HEK293 (cell line): ENCODE data around the gene AIF1L.
A peak's percentile ranks its signal among the peaks of the same experiment; 100 is the strongest.

ENCODE experiments used
- CTCF ChIA-PET: fragments of 350-600 bp; formaldehyde crosslinking; extraction: SDS; loops from one replicate; lab custom pipeline; 2021; ENCODE audit warnings: antibody characterized with exemption; lab: Yijun Ruan, JAX
- POLR2A ChIA-PET: fragments of 300-600 bp; formaldehyde crosslinking; extraction: SDS; loops from one replicate; lab custom pipeline; 2020; ENCODE audit warnings: antibody characterized with exemption, inconsistent platforms; lab: Yijun Ruan, JAX
- H3K27ac ChIP-seq: fragments of 200-500 bp; sonication (Bioruptor generic); 2 replicates; pipeline ENCODE4 v1.5.1; 2014; ENCODE audit warnings: low read depth, low read length, control low read depth, inconsistent platforms; ENCODE audit errors: extremely low read depth
- H3K36me3 ChIP-seq, 2 experiments: fragments of 200-500 bp in 1 of 2; sonication (Bioruptor generic) in 1 of 2; 1 replicate in 1 of 2; 2 replicates in 1 of 2; pipeline ENCODE4 v1.5.1; 2014 to 2017; ENCODE audit warnings: inconsistent platforms in 2 of 2, low read length in 2 of 2; ENCODE audit not compliant: control insufficient read depth in 2 of 2, insufficient read depth in 1 of 2
- H3K4me1 ChIP-seq: fragments of 200-500 bp; sonication (Bioruptor generic); 2 replicates; pipeline ENCODE4 v1.5.1; 2014; ENCODE audit warnings: mild to moderate bottlenecking, low read length, inconsistent platforms; ENCODE audit not compliant: control insufficient read depth, insufficient read depth
- H3K4me3 ChIP-seq: 2 replicates; pipeline ENCODE4 v1.5.1; 2011; ENCODE audit warnings: low read depth, mild to moderate bottlenecking, control low read depth, low read length, moderate library complexity
- H3K9me3 ChIP-seq: fragments of 200-500 bp; sonication (Bioruptor generic); 2 replicates; pipeline ENCODE4 v1.5.1; 2014; ENCODE audit warnings: low read depth, low read length, inconsistent platforms; ENCODE audit not compliant: control insufficient read depth, insufficient read depth
- KLF7 ChIP-seq: fragments of 450-650 bp; formaldehyde crosslinking; IDR thresholded peaks from 2 replicates; pipeline ENCODE4 v1.5.1; 2016; ENCODE audit warnings: missing biosample characterization, missing genetic modification characterization, borderline replicate concordance
- MEIS1 ChIP-seq: sonication (generic); formaldehyde crosslinking; IDR thresholded peaks from 2 replicates; pipeline ENCODE4 v1.8.1; 2022; ENCODE audit warnings: missing genetic modification reagents, mild to moderate bottlenecking, borderline replicate concordance
- SALL2 ChIP-seq: fragments of 450-650 bp; formaldehyde crosslinking; IDR thresholded peaks from 2 replicates; pipeline ENCODE4 v1.5.0; 2017; ENCODE audit warnings: missing biosample characterization, mild to moderate bottlenecking, missing genetic modification characterization, borderline replicate concordance
- ZEB2 ChIP-seq: fragments of 450-650 bp; formaldehyde crosslinking; IDR thresholded peaks from 2 replicates; pipeline ENCODE4 v1.5.1; 2016; ENCODE audit warnings: missing biosample characterization, missing genetic modification characterization
- ZIC2 ChIP-seq: fragments of 450-650 bp; formaldehyde crosslinking; IDR thresholded peaks from 2 replicates; pipeline ENCODE4 v1.5.1; 2016; ENCODE audit warnings: missing biosample characterization, missing genetic modification characterization
- ZNF16 ChIP-seq: fragments of 450-650 bp; formaldehyde crosslinking; IDR thresholded peaks from 2 replicates; pipeline ENCODE4 v1.5.1; 2016; ENCODE audit warnings: low read depth, missing biosample characterization, missing genetic modification characterization
- ZNF324 ChIP-seq: fragments of 450-650 bp; formaldehyde crosslinking; IDR thresholded peaks from 2 replicates; pipeline ENCODE4 v1.5.1; 2016; ENCODE audit warnings: missing biosample characterization, missing genetic modification characterization
- ZNF48 ChIP-seq: fragments of 450-650 bp; formaldehyde crosslinking; IDR thresholded peaks from 2 replicates; pipeline ENCODE4 v1.5.1; 2016; ENCODE audit warnings: missing biosample characterization, missing genetic modification characterization
- ZNF571 ChIP-seq: fragments of 450-650 bp; formaldehyde crosslinking; IDR thresholded peaks from 2 replicates; pipeline ENCODE4 v1.5.0; 2017; ENCODE audit warnings: missing biosample characterization, missing genetic modification characterization
- ZNF707 ChIP-seq: fragments of 450-650 bp; formaldehyde crosslinking; IDR thresholded peaks from 2 replicates; pipeline ENCODE4 v1.5.1; 2016; ENCODE audit warnings: missing biosample characterization, missing genetic modification characterization
- ZNF777 ChIP-seq: fragments of 450-650 bp; formaldehyde crosslinking; IDR thresholded peaks from 2 replicates; pipeline ENCODE4 v1.5.1; 2017; ENCODE audit warnings: missing biosample characterization, missing genetic modification characterization, borderline replicate concordance
- ZNF785 ChIP-seq: fragments of 450-650 bp; formaldehyde crosslinking; IDR thresholded peaks from 2 replicates; pipeline ENCODE4 v1.5.1; 2016; ENCODE audit warnings: missing biosample characterization, missing genetic modification characterization
- TF ChIP-seq, protein P1 (sequence below): fragments of 450-650 bp; formaldehyde crosslinking; IDR thresholded peaks from 2 replicates; pipeline ENCODE4 v1.5.1; 2016; ENCODE audit warnings: missing biosample characterization, missing genetic modification characterization
- TF ChIP-seq, protein P2 (sequence below): fragments of 450-650 bp; formaldehyde crosslinking; IDR thresholded peaks from 2 replicates; pipeline ENCODE4 v1.5.1; 2016; ENCODE audit warnings: missing biosample characterization, missing genetic modification characterization, low read depth
- TF ChIP-seq, protein P3 (sequence below): fragments of 450-650 bp; formaldehyde crosslinking; optimal IDR thresholded peaks from 2 replicates; pipeline ENCODE3; 2016; ENCODE audit warnings: missing biosample characterization, mild to moderate bottlenecking, missing genetic modification characterization
- TF ChIP-seq, protein P4 (sequence below): fragments of 450-650 bp; formaldehyde crosslinking; IDR thresholded peaks from 2 replicates; pipeline ENCODE4 v1.5.1; 2016; ENCODE audit warnings: missing biosample characterization, missing genetic modification characterization

AIF1L gene

DNA sequence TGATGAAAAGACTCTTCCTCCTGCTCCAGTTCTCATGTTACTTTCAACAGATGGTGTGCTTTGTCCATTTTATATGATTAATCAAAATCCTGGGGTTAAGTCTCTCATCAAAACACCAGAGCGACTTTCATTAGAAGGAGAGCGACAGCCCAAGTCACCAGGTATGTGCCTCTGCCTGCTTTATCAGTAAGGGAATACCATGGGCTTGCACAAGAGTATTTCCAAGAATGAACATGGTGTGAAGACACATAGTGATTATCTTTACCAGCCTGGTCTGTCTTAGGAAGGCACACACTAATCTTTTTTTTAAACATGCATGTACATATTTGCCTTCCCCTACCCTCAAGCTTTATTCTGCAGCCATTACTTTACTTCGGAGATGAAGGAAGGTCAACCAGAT lies 44.2 kb downstream of the AIF1L start:
- Histone ChIP-seq H3K36me3 (peaks cover 4 to 94% of the 10 kb centered on the region in 2 experiments), H3K4me3 (no peak overlapping the region), H3K27ac (no peak overlapping the region), H3K9me3 (no peaks in the 10 kb centered on the region), H3K4me1 (no peaks in the 10 kb centered on the region)
- TF ChIP-seq, protein P1, sequence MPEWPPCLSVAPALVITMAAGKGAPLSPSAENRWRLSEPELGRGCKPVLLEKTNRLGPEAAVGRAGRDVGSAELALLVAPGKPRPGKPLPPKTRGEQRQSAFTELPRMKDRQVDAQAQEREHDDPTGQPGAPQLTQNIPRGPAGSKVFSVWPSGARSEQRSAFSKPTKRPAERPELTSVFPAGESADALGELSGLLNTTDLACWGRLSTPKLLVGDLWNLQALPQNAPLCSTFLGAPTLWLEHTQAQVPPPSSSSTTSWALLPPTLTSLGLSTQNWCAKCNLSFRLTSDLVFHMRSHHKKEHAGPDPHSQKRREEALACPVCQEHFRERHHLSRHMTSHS (tag by site-specific recombination) = no peak
- TF ChIP-seq ZEB2 (tag by site-specific recombination) = no peak
- no peak for TF ChIP-seq ZNF777 (tag by site-specific recombination)
- TF ChIP-seq ZNF16 (tag by site-specific recombination) = no peak
- ChIA-PET POLR2A (interaction anchor here (1.6 kb wide), 1 partner anchor 15 kb away, joined by 7 read pairs; the partner anchor contains the start of gene NUP214), CTCF (no interaction called here)

DNA sequence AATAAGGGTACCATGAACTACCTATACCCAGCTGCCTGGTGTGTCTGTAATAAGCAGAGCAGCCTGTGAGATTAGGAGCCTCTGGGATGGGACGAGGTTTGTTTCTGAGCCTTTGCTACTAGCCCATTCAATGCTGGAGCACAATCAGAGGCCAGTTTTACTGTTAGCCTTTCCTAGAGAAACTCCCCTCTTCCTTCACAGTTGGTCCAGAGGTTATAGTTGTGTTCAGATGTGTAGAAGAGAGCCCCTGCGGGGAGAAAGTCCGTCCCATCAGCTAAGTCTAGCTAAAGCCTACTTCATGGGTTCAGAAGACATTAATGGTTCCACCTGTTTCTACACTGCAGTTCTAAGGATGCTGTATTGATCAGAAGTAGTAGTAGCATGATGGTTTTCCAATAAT lies 45.8 kb downstream of the AIF1L start:
- H3K36me3 ChIP-seq = peaks cover 4 to 94% of the 10 kb centered on the region in 2 experiments
- no peak overlapping the region for H3K4me3 ChIP-seq
- TF ChIP-seq ZNF707 (tag by site-specific recombination) = no peak
- TF ChIP-seq, protein P2, sequence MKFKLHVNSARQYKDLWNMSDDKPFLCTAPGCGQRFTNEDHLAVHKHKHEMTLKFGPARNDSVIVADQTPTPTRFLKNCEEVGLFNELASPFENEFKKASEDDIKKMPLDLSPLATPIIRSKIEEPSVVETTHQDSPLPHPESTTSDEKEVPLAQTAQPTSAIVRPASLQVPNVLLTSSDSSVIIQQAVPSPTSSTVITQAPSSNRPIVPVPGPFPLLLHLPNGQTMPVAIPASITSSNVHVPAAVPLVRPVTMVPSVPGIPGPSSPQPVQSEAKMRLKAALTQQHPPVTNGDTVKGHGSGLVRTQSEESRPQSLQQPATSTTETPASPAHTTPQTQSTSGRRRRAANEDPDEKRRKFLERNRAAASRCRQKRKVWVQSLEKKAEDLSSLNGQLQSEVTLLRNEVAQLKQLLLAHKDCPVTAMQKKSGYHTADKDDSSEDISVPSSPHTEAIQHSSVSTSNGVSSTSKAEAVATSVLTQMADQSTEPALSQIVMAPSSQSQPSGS (tag by site-specific recombination) = no peak
- TF ChIP-seq ZNF48 (tag by site-specific recombination) = no peak
- TF ChIP-seq SALL2 (tag by site-specific recombination) = no peak
- TF ChIP-seq ZNF785 (tag by site-specific recombination) = no peak
- TF ChIP-seq ZNF571 = no peak
- no peak for TF ChIP-seq MEIS1 (CRISPR knock-in tag)
- TF ChIP-seq, protein P3, sequence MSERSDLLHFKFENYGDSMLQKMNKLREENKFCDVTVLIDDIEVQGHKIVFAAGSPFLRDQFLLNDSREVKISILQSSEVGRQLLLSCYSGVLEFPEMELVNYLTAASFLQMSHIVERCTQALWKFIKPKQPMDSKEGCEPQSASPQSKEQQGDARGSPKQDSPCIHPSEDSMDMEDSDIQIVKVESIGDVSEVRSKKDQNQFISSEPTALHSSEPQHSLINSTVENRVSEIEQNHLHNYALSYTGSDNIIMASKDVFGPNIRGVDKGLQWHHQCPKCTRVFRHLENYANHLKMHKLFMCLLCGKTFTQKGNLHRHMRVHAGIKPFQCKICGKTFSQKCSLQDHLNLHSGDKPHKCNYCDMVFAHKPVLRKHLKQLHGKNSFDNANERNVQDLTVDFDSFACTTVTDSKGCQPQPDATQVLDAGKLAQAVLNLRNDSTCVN (tag by site-specific recombination) = no peak
- TF ChIP-seq KLF7 = no peak
- TF ChIP-seq, protein P4, sequence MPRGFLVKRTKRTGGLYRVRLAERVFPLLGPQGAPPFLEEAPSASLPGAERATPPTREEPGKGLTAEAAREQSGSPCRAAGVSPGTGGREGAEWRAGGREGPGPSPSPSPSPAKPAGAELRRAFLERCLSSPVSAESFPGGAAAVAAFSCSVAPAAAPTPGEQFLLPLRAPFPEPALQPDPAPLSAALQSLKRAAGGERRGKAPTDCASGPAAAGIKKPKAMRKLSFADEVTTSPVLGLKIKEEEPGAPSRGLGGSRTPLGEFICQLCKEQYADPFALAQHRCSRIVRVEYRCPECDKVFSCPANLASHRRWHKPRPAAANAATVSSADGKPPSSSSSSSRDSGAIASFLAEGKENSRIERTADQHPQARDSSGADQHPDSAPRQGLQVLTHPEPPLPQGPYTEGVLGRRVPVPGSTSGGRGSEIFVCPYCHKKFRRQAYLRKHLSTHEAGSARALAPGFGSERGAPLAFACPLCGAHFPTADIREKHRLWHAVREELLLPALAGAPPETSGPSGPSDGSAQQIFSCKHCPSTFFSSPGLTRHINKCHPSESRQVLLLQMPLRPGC (tag by site-specific recombination) = no peak
- no peaks in the 10 kb centered on the region for H3K4me1 ChIP-seq
- POLR2A ChIA-PET = no interaction called here
- no peaks in the 10 kb centered on the region for H3K9me3 ChIP-seq
- CTCF ChIA-PET = interaction anchor here (2.2 kb wide), 1 partner anchor 194 kb away, joined by 9 read pairs; no protein-coding TSS in a partner anchor
- H3K27ac ChIP-seq = no peak overlapping the region

DNA sequence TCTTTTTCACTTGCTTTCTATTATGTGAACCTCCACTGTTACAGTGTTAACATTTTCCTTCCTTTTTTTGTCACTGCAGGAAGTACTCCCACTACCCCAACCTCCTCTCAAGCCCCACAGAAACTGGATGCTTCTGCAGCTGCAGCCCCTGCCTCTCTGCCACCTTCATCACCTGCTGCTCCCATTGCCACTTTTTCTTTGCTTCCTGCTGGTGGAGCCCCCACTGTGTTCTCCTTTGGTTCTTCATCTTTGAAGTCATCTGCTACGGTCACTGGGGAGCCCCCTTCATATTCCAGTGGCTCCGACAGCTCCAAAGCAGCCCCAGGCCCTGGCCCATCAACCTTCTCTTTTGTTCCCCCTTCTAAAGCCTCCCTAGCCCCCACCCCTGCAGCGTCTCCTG lies 47.9 kb downstream of the AIF1L start:
- H3K4me1 ChIP-seq = no peaks in the 10 kb centered on the region
- POLR2A ChIA-PET = no interaction called here
- H3K36me3 ChIP-seq = peaks cover 4 to 93% of the 10 kb centered on the region in 2 experiments; a peak in 2 of 3 replicates
- TF ChIP-seq ZIC2 (tag by site-specific recombination) (0 out of 2 replicates have a peak, but pooled peaks have one; percentile 31), ZNF324 (no peak)
- TF ChIP-seq, all 188 proteins: peak for 1
- Histone ChIP-seq H3K4me3 (no peak overlapping the region), H3K27ac (no peak overlapping the region), H3K9me3 (no peaks in the 10 kb centered on the region)
- CTCF ChIA-PET = interaction anchor here (0.7 to 1.6 kb wide), 2 partner anchors 18 to 192 kb away, joined by 3 to 5 read pairs; no protein-coding TSS in a partner anchor
